Mesothelial cell of epicardium (in vitro differentiated cells): ENCODE results near the gene ZNF76. TPM values are rescaled to one million over a fixed set of nuclear protein-coding genes. Genes with fewer than 3 reads are reported as not detected.
A peak's percentile ranks its signal among the peaks of the same experiment; 100 is the strongest.

Source experiments
- DNase-seq, 2 experiments: peaks; one replicate each; pipeline ENCODE4 v3.0.0; 2021; ENCODE audit warnings: low spot score in 2 of 2; ENCODE audit not compliant: unreplicated experiment in 2 of 2
- H3K27ac Mint-ChIP-seq: 2 replicates; pipeline ENCODE4 v1.8.0; 2021; ENCODE audit warnings: mixed read lengths
- H3K27me3 Mint-ChIP-seq: 2 replicates; pipeline ENCODE4 v1.8.0; 2021; ENCODE audit warnings: low read depth, mixed read lengths
- H3K36me3 Mint-ChIP-seq: 2 replicates; pipeline ENCODE4 v1.8.0; 2021; ENCODE audit warnings: mixed read lengths
- H3K4me1 Mint-ChIP-seq: 2 replicates; pipeline ENCODE4 v1.8.0; 2021; ENCODE audit warnings: mixed read lengths
- H3K4me3 Mint-ChIP-seq: 2 replicates; pipeline ENCODE4 v1.8.0; 2021; ENCODE audit warnings: mild to moderate bottlenecking, moderate library complexity, mixed read lengths
- H3K9me3 Mint-ChIP-seq: 2 replicates; pipeline ENCODE4 v1.8.0; 2021; ENCODE audit warnings: mixed read lengths
- total RNA-seq: library from RNA; stranded (reverse); gene quantifications from 3 replicates; pipeline ENCODE4 v1.2.1, GENCODE V29; 2021
- TF ChIP-seq, protein P1 (sequence below): fragments of 200-600 bp; sonication (generic); IDR thresholded peaks from one replicate; pipeline ENCODE4 v1.5.0; 2021; ENCODE audit warnings: antibody characterized with exemption; ENCODE audit not compliant: unreplicated experiment

The ZNF76 gene
- 56.6 to 58.3 TPM (median 56.9 TPM) in 3 replicates for total RNA-seq

DNA sequence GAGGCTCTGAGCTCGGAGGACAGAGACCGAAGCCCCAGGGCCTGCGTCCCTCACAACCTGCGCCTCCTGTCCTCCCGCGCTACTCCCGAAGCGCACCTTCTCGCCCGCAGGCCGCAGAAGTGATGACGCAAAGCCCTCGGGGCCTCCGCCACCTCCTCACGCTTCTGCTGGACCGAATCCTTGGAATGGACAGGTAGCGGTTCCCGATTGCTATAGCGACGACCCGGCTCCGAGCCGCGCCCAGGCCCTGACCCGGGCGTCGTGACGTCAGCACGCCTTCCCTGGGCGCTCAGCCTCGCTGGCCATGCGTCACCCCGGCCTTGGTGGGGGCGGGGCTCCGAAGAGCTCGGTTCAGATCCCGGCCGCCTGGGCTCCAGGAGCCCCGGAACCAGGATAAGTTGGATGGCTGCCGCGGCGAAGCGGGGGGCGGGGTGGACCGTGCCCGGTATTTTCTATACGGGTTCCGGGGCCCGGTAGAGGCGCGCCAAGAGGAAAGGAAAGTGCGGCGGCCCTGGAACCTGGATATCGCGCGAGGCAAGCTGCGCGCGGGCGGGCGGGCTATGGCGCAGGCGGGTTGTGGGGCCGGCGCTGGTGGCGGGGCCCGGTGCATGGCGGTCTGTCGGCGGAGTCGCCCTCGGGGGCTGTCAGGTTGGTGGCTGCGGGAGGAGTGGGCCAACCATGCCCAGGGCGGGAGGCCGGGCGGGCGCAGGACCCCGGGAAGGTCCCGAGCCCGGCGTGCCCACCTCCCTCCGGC is at the start of gene ZNF76:
Gene ZNF76 (plus strand): TSS at position 542 of the 754 bp plus-strand sequence. CDS start 21,417 bp downstream, outside the sequence.
- Mint-ChIP-seq H3K36me3 (no peaks in the 10 kb centered on the region), H3K9me3 (no peaks in the 10 kb centered on the region), H3K4me1 (peaks cover 34% of the 10 kb centered on the region), H3K4me3 (peak within 1 kb of the TSS; percentile 95), H3K27ac (peak within 1 kb of the TSS; percentile 99), H3K27me3 (no peaks in the 10 kb centered on the region)
- TF ChIP-seq, protein P1, sequence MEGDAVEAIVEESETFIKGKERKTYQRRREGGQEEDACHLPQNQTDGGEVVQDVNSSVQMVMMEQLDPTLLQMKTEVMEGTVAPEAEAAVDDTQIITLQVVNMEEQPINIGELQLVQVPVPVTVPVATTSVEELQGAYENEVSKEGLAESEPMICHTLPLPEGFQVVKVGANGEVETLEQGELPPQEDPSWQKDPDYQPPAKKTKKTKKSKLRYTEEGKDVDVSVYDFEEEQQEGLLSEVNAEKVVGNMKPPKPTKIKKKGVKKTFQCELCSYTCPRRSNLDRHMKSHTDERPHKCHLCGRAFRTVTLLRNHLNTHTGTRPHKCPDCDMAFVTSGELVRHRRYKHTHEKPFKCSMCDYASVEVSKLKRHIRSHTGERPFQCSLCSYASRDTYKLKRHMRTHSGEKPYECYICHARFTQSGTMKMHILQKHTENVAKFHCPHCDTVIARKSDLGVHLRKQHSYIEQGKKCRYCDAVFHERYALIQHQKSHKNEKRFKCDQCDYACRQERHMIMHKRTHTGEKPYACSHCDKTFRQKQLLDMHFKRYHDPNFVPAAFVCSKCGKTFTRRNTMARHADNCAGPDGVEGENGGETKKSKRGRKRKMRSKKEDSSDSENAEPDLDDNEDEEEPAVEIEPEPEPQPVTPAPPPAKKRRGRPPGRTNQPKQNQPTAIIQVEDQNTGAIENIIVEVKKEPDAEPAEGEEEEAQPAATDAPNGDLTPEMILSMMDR: no peak
- DNase-seq: peak; percentile 92 to 98

DNA sequence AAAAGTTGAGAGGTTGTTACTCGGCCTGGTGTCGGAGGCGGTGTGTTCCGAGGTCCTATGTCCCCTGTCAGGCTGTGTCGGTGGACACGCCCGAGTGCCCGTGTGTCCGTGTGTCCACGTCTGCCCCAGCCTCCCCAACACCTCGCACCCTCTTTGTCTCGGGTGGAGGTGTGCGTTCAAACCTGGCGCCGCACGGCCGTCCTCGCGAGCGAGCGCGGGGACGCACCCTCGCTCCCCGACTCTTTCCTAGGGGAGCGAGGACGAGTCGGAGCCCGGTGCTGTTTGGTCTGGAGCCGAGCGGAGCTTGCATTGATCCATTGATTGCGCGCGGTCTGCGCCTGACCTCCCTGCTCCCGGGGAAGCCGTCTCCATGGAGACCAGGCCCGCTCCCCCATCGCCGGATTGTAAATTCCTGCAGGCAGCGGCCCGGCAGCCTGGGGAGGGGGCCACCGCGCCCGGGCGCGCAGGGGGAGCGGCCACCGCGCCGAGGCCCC is 46.2 kb upstream of the ZNF76 start:
- peak overlapping the region; percentile 58 for H3K27ac Mint-ChIP-seq
- H3K9me3 Mint-ChIP-seq: no peaks in the 10 kb centered on the region
- TF ChIP-seq, protein P1: no peak
- peaks cover 4% of the 10 kb centered on the region for H3K27me3 Mint-ChIP-seq
- H3K4me1 Mint-ChIP-seq: peaks cover 42% of the 10 kb centered on the region
- H3K4me3 Mint-ChIP-seq: peak overlapping the region; percentile 75
- H3K36me3 Mint-ChIP-seq: no peaks in the 10 kb centered on the region
- DNase-seq: peak in 1 of 2 experiments; percentile 57

GRCh38 chr6:35213824-35214756 is 45.4 kb upstream of the ZNF76 start, which contains the start of gene SCUBE3:
Gene SCUBE3, plus strand, starts transcription at chr6:35213956. Its CDS starts 463 bp downstream, at chr6:35214419.
- peaks cover 4% of the 10 kb centered on the region for H3K27me3 Mint-ChIP-seq
- peak within 1 kb of the TSS; percentile 75 for H3K4me3 Mint-ChIP-seq
- TF ChIP-seq, protein P1: no peak
- peaks cover 50% of the 10 kb centered on the region for H3K4me1 Mint-ChIP-seq
- H3K9me3 Mint-ChIP-seq: no peaks in the 10 kb centered on the region
- no peaks in the 10 kb centered on the region for H3K36me3 Mint-ChIP-seq
- peak; percentile 51 to 70 for DNase-seq
- peak within 1 kb of the TSS; percentile 91 for H3K27ac Mint-ChIP-seq

- Mint-ChIP-seq H3K36me3 (no peaks in the 10 kb centered on the region), H3K27ac (peak overlapping the region; percentile 91), H3K4me1 (peaks cover 57% of the 10 kb centered on the region), H3K9me3 (no peaks in the 10 kb centered on the region), H3K27me3 (peaks cover 4% of the 10 kb centered on the region), H3K4me3 (peak overlapping the region; percentile 73)
- DNase-seq: no peak
- TF ChIP-seq, protein P1: no peak
These were observed 44.5 kb upstream of the ZNF76 start for GRCh38 chr6:35214869-35215664.
